Measurements from ENCODE around the gene G6PC2. TPM values are rescaled to one million over a fixed set of nuclear protein-coding genes. Genes with fewer than 3 reads are reported as not detected.
A peak's percentile ranks its signal among the peaks of the same experiment; 100 is the strongest.
"Not testable (repeated sequence)": the region's sequence is repeated elsewhere in the genome, so short reads cannot be mapped to it uniquely, and the experiment has no call there.

Gene G6PC2
- total RNA-seq, 1 donor, result under 0.01 TPM

GRCh38 chr2:168904358-168904757, 3.3 kb downstream of the G6PC2 start:
- DNase-seq (ENCODE audit: low read depth in 2 of 3, low spot score in 2 of 3), result no peak

GRCh38 chr2:168907940-168908662, 7.0 kb downstream of the G6PC2 start:
- DNase-seq (ENCODE audit: low read depth in 2 of 3, low spot score in 2 of 3), result peak in 1 of 3 donors; percentile 43

- DNase-seq (ENCODE audit: low read depth in 2 of 3, low spot score in 2 of 3), result no peak
Measured at GRCh38 chr2:168910330-168910729, 9.2 kb downstream of the G6PC2 start.

DNA sequence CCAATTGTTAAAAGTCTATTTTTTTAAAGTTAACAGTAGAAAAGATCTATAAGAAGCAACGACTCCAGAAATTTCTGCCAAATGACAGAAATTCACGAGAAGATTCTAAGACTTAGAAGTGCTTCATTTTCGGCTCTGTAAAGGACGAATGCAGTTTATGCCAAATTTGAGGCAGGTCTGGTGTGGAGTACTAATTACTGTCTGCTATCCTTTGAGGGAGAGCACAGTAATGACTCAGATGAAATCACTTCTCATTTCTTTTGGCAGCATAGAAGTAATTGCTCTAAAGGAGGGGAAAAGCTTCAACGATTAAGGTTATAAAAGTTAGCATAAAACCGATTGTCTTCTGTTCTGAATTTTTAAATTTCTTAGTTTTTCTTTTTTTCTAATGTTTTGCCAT, 11.4 kb downstream of the G6PC2 start:
- DNase-seq (ENCODE audit: low read depth in 2 of 3, low spot score in 2 of 3), result peak in 1 of 3 donors; percentile 52

DNA sequence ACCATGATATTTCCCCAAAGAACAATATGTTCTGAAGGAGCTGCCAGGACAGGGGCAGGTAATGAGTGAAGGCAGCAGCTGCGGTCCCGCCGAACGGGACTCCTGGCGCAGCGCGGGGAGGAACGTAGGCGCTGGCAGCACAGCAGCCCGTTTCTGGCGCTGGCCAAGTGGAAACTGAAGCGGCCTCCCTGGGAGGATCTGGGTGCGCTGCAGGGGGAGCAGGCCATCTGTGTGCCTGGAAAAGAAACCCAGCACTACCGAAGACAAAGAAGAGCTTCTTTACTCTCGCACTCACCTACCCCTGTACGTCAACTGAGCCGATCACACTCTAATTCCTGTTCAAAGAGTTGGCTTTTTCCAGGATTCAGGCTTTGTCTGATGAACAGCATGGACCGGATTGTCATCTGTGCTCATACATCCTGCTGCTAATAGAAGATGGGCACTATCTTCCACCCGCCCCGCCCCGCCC, 11.8 kb downstream of the G6PC2 start:
- DNase-seq (ENCODE audit: low read depth in 2 of 3, low spot score in 2 of 3), result peak in 1 of 3 donors; percentile 31

DNA sequence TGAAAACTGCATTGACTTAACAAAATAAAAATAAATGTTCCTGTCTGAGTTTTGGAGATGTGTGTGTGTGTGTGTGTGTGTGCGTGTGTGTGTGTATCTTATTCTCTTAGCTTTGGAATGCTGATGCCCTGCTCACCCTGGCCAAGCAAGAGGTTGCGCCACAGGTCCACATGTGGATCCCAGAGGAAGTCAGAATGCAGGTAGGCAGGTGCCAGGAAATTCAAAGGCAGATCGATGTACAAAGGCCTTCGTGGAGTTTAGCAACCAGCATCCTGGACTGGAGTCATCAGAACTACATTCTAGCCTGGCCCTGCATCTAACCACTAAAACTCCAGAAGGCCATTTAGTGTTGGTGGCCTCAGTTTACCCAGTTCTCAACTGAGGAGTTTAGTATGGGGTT, 12.4 kb downstream of the G6PC2 start:
- no peak for DNase-seq (ENCODE audit: low read depth in 2 of 3, low spot score in 2 of 3)

DNA sequence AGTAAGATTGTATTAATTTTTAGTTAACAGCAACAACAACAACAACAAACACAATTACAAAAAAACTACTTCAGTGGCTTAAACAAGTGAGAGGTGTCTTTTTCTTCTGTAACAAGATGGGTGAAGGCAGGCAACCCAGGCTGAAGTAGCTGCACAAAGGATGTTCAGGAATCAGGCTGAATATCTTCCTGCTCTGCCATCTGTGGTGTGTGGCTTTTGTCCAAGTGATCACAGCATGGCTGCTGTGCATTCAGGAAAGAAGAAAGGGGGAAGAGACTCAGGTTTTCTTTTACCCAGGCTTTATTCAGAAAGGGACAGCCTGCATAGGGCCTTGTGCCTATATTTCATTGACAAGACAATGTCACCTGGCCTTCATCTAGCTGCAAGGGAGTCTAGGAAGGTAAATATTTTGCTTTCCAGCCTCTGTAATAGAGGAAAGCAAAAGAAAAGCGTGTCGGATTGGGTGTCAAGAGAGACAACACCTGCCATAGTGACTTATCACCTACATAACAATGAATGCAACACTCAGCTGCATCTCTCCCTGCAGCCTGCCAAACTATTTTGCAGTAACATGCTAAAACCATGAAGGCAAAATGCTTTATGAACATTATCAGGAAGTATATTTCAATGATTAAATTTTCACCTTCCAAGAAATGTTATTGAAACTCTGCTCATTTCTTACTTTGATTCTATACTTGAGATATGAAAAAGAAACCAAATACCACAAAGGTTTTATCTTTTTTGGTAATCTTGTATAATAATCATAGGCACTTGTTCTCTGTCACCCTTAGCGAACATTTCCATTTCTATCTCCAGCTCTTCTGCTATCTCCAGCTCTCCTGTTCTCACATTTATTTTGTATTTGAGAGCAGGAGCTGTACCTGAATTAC, 14.6 kb downstream of the G6PC2 start:
- DNase-seq (ENCODE audit: low read depth in 2 of 3, low spot score in 2 of 3), result no peak

DNA sequence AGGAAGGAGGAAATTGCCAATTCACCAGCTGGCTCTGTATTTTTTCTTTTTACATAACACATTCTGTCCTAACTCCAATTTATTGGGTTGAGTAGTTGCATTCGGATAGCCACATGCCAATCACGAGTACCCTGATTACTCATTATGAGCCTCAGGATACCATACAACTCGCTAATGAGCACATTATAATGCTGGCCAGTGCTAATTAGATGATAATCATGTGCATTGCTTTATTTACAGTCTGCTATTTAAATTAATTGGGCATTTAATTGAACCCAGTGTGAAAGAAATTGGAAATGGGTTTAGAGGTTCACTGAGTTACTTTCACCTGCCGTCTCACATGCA, 15.2 kb downstream of the G6PC2 start:
- no peak for DNase-seq (ENCODE audit: low read depth in 2 of 3, low spot score in 2 of 3)

DNA sequence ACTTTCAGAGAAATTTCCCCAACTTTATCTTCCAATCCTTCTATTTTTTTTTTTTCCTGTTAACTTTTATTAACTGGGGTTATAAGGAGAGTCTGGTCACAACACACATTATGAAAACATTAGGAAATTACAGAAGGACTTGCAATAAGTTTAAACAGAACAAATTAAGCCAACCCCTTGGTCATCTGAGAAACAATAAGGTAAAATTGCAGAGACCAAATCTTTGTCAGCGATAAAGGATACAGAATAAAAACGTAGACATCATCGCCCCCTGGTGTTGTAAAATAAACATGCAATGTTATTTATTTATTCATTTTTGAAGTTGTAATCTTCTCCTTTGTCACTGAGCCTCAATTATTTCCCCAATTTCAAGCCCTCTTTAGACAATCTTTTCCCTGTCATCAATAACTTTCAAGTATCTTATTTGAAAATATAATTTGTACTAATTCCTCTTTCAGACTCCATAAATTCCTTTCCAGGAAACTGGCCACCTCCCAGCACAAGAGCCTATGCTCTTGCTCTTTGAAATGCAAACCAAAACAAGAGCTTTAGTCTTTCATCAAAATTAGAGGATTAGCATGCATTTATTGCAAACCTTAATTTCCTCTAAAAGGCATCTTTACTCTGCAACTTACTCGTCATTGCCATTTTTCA, 19.5 kb downstream of the G6PC2 start:
- DNase-seq (ENCODE audit: low read depth in 2 of 3, low spot score in 2 of 3), result peak; percentile 16 to 75 (median 29)

GRCh38 chr2:168926621-168927386, 25.7 kb downstream of the G6PC2 start:
- DNase-seq (ENCODE audit: low read depth in 2 of 3, low spot score in 2 of 3), result no peak

GRCh38 chr2:168928113-168928831, 27.2 kb downstream of the G6PC2 start:
- no peak for DNase-seq (ENCODE audit: low read depth in 2 of 3, low spot score in 2 of 3)

- DNase-seq (ENCODE audit: low read depth in 2 of 3, low spot score in 2 of 3), result no peak
Measured at GRCh38 chr2:168929031-168929430, 27.9 kb downstream of the G6PC2 start.

GRCh38 chr2:168930242-168930641, 29.2 kb downstream of the G6PC2 start:
- DNase-seq (ENCODE audit: low read depth in 2 of 3, low spot score in 2 of 3), result no peak

DNA sequence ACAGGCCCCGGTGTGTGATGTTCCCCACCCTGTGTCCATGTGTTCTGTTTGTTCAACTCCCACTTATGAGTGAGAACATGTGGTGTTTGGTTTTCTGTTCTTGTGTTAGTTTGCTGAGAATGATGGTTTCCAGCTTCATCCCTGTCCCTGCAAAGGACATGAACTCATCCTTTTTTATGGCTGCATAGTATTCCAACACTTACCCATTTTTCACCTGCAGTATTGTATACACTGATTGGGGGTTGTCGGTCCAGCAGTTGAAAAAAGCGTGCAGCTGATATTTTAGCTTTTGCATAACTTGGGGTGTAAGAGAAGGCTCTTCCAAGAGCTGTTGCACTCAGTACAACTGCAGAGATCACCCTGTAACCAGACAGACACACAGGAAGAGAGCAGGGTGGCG, 31.1 kb downstream of the G6PC2 start:
- not testable (repeated sequence) for DNase-seq (ENCODE audit: low read depth in 2 of 3, low spot score in 2 of 3)

- DNase-seq (ENCODE audit: low read depth in 2 of 3, low spot score in 2 of 3), result no peak
Measured at GRCh38 chr2:168934826-168935225, 33.7 kb downstream of the G6PC2 start.

DNA sequence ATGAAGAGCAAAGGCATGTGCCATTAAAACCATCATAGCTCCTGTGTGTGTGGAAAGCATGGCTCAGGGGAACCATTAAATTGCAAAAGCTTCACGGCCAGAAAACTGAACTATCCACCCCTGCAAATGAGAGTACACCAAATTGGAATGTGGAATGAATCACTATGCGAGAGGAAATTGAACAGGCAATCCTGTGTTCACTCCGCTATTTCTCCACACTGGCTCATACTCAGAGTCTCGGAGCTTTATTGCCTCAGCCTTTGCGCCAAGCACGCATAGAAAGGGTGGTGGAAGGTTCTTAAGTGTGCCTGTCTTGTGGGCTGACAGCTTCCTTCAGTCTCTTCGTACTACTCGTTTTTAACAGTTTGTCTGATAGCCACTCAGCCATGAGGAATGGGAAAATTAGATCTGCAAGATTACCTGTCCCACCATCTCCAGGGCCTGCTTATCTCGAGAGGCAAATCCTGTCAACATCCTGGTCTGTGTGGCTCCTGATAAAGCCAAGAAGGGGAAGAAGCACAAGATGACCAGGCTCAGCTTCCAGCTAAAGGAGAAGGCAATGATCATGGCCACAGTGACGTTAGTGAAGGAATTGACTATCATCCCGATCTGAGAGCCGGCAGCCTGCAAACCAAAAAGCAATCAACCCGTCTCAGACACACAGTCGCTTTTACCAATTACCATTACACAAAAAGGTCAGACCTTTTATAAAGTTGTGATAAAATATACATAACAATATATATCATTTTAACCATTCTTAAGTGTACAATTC, 34.9 kb downstream of the G6PC2 start:
- DNase-seq (ENCODE audit: low read depth in 2 of 3, low spot score in 2 of 3), result peak in 2 of 3 donors; percentile 50 to 61

DNA sequence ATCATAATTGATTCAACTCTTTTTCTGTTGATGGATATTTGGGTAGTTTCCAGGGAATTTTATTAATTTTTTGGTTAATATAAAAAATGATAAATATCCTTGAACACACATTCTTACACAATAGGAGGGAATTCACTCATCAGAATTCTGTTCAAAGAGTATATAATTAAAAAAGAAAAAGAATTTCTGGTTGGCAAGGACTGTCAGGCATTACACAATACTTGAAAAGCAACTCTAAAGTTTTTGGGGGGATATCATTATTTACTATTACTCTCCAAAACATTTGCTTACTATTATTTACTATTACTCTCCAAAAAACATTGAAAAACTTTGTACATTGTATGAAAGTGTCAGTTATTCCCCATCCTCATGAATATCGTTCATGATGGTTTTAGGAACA, 38.0 kb downstream of the G6PC2 start:
- DNase-seq (ENCODE audit: low read depth in 2 of 3, low spot score in 2 of 3), result no peak

DNA sequence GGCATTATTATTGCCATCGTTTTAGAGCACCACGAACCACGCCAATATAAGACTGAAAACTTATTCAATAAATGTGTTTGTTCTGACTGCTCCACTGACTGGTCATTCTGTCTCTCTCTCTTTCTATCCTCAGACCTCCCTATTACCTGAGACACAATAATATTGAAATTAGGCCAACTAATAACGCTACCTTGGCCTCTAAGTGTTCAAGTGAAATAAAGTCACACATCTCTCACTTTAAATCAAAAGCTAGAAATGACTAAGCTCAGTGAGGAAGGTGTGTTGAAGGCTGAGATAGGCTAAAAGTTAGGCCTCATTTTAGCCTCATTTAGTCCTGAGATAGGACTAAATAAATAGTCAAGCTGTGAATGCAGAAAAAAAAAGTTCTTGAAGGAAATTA, 38.8 kb downstream of the G6PC2 start:
- no peak for DNase-seq (ENCODE audit: low read depth in 2 of 3, low spot score in 2 of 3)

DNA sequence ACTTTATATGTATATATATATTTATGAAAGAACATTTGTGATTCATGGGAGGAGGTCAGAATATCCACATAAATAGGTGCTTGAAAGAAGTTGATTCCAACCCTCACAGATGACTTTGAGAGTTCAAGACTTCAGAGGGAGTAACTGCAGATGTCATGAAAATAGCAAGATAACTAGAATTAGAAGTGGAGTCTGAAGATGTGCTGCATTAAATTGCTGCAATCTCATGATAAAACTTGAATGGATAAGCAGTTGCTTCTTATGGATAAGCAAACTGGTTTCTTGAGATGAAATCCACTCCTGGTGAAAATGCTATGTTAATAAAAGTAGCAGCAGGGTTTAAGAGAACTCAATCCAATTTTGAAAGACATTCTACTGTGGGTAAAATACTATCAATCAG, 40.2 kb downstream of the G6PC2 start:
- DNase-seq (ENCODE audit: low read depth in 2 of 3, low spot score in 2 of 3), result no peak
